HG02852 (cell line): ENCODE measurements around the gene MAML1.

Source experiments
- ATAC-seq: cut with Tn5 transposase; IDR thresholded peaks from one replicate; pipeline ENCODE4 v1.9.1; 2021; ENCODE audit warnings: mild to moderate bottlenecking, moderate library complexity; ENCODE audit not compliant: unreplicated experiment

Gene MAML1

DNA sequence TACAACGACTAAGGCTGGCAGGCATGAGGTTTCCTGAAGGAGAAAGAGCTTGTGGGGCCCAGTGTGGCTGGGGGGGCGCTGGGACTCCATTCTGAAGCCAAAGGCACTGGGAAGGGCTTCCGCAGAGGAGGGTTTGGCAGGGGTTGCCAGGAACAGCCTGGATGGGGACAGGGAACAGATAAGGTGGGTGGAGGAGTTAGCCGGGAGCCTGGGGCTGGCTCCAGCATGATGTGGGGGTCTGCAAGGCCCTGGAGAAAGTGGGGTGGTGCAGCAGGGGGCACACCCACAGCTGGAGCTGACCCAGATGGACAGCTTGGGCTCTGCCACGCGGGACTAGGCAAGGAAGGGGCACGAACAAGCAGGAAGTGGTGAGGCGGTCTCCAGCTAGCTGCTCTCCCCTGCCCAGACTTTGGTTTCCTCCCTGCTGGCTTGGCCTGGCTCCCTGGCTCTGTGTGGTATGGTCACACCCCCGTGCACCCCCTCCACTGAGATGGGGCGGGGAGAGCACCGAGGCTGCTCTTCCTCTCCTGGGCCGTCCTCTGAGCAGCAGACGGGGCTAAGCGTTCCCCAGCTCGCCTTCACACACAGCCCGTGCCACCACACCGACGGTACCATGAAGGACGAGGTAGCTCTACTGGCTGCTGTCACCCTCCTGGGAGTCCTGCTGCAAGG is 61.0 kb downstream of the MAML1 start, which contains the start of gene LTC4S:
TSS of gene LTC4S (plus strand) at position 519 of the 672 bp plus-strand sequence. CDS start at position 614, 95 bp downstream.
- no peak for ATAC-seq

DNA sequence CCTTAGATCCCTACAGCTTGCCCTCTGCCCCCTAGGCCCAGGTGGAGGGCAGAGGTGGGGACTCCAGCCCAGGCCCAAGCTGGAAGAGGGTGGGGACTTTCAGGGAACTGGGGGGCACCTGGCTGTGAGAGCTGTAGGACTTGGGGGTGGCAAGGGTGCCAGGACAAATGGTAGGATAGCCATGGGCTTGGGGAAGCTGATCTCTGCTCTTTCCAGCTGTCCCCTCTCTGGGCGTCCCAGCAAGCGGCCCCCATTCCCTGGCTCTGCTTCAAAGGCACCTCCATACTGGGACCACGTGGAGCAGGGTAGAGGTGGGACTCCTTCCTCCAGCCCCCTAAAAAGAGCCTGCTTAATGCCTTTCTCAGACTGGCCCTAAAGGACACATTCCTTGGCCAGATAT is 61.5 kb downstream of the MAML1 start:
- ATAC-seq: no peak

DNA sequence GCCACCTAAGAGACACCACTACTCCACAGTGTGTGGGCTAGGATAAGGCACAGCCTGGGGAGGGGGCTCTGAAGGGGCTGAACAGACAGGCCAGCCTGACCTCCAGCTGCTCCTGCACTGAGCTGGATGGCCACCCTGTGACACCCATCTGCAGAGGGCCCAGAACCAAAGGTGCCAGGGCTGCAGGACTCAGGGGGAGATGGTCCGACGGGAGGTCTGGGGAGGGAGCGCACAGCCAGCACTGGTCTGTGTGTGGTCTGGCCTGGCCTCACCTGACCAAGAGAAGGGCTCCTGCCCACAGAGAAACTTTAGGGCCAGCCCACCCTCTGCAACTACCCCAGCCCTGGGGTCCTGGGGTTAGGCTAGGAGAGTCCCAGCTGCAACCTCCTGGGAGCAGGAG is 62.0 kb downstream of the MAML1 start:
- ATAC-seq: no peak

DNA sequence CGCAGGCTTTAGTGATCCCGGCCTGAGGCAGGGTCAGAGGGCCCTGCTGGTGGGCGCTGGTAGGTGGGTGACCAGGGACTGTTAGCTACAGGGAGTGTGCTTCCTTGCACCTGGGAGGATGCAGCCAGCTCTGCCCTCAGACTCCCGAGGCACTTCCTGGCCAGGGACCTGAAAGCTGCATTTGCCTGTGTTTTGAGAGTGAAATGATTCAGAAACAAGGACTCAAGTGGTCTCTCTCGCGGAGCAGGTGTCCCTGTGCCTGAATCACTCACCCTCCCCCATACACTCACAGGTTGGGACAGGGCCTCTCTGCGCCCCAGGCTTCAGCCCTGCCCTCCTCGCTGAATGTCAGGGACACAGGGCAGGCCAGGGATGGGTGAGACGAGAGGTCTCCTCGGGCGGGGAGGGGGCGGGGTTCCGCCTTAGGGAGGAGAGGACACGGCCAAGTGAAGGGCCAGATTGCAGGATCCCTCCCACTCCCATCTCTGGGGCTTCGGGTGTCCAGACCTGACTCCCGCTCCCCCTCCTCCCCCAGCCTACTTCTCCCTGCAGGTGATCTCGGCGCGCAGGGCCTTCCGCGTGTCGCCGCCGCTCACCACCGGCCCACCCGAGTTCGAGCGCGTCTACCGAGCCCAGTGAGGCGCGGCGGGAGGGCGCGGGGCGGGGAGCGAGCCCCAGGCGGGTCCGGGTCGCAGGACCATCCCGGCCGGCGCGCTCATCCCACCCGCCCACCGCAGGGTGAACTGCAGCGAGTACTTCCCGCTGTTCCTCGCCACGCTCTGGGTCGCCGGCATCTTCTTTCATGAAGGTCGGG is 62.6 kb downstream of the MAML1 start:
- ATAC-seq: peak; percentile 4

DNA sequence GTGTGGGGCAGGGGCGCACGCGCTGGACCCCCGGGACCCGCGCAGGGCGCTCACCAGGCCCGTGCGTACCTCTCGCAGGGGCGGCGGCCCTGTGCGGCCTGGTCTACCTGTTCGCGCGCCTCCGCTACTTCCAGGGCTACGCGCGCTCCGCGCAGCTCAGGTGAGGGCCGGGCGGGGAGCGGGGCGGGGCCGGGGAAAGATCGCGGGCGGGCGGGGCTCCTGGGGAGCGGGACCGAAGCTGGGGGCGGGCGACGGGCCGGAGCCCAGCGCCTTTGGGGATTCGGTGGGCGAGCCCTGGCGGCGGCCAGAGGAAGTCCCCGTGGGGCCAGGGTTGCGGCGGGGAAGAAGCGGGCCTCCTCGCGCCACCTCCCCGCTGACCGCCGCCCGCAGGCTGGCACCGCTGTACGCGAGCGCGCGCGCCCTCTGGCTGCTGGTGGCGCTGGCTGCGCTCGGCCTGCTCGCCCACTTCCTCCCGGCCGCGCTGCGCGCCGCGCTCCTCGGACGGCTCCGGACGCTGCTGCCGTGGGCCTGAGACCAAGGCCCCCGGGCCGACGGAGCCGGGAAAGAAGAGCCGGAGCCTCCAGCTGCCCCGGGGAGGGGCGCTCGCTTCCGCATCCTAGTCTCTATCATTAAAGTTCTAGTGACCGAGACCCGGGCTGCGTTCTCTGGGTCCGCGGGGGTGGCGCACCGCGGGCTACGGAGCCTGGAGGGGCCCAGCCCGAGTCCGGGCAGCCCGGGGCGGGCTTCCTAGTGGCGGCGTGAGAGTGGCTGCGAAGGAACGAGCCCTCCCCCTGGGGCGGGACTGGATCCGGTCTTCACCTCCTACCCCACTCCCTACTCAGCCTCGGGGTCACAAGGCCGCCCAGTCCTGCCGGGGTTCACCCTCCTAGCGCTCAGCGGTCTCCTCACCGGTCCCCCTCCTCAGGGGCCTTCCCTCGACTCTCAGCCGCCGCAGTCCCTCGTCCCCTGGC is 63.5 kb downstream of the MAML1 start:
- ATAC-seq: peak; percentile 66

DNA sequence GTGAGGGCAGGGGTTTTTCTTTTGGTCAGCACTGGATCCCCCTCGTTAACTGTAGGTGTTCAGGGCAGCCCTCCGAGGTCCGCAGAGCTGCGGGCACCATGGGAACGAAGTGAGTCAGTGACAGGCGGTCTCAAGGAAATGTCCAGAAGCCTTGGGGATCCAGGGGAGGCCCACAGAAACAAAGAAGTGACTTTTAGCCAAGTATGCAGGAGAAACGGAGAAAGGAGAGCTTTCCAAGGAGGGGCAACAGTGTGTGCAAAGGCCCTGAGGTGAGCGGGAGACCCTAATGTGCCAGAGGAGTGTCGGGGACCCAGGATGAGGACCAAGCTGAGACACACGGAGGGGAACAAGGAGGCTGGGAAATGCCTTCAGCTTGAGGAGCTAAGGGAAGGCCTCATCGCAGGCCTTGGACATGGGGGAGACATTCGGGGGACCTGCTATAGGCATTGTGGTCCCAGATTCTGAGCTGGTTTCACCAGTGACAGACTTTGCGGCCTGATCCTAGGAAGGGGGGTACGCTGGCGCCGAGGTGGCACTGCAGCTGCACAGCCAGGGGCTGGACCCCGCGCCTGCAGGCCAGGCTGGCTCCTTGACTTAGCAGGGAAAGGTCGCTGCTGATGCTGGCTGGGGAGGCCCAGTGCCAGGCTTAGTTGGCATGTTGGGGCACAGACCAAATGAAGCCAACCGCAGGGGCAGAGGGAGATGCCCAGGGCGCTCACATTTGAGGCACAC is 64.4 kb downstream of the MAML1 start:
- no peak for ATAC-seq

DNA sequence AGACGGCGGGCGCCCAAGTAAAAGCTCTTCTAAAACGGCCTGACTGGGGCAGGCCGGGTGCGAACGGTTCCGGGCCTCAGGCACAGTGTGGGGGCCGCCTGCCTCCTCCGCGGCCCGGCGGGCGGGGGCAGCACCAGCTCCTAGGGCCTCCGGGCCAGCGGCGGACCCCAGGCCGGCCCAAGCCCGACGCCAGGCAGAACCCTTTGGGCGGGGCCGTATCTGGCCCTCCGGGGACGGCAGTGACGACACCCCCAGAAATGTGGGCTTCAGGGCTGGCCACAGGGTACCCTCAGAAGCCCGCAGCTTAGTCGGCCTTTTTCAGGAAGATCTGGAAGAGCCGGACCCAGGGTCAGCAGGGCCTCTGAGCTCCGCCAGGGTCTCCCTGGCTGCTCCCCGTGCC is 65.1 kb downstream of the MAML1 start:
- ATAC-seq: no peak

DNA sequence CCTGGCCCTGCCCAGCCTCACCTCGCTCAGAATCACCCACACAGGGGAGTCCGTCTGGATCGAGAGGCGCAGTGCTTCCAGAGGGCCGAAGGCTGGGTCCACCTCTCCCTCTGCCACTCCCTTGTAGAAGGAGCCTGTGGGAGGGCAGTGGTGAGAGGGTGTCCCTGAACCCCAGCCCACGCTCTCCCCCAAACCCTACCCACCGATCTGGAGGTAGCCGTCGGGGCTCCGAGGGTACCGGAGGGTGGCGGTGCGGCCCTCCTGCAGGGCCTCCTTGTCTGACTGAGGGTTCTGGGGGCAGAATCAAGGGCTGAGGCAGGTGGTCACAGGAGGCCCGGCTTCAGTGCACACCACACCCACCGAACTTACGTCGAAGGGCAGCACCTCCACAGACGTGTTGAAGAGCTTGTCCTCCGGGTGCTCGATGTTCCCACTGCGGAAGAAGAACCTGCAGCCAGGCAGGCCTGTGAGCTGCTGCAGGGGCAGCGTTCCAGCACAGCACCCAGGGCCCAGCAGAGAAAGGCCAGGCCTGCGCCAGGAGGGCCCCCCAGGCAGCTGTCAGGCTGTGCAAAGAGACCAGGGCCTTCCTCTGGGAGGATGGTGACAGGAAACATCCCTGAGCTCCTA is 65.6 kb downstream of the MAML1 start:
- ATAC-seq: no peak

DNA sequence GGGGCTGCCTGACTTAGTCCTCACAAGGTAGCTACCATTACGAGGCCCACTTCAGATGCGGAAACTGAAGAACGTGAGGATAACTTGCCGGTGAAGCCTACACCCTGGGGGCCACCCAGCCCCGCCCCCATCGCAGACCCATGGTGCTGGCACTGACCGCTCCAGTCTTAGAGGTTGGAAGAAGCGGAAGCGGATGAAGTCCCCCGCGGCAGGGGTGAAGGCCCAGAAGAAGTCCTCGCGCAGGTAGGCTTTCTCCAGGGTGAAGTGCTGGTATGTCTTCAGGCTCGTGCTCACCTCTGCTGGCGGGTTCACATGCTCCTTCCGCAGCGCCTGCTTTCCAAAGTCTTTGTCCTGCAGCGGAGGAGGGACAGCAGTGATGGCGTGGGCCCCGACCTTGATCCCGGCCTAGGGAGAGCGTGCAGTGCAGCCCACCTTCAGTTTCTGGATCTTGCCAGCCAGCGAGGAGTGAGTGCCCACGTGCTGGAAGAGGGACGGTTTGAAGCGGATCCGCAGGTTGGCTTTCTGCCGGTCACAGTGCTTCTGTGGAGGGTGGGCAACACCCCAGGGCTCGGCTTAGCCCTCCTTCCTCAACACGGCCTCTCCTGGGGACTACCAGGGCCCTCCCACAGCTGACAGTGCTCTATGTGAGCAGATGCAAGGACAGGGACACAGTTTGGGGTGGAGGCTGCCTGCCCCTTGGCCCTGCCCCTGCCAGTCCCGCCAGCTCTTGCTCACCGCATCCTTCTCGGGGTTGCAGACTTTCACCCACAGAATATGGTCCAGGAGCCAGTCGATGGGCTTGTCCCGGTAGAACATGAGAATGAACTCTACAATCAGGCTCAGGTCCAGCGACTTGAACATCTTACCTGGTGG is 66.4 kb downstream of the MAML1 start:
- no peak for ATAC-seq

DNA sequence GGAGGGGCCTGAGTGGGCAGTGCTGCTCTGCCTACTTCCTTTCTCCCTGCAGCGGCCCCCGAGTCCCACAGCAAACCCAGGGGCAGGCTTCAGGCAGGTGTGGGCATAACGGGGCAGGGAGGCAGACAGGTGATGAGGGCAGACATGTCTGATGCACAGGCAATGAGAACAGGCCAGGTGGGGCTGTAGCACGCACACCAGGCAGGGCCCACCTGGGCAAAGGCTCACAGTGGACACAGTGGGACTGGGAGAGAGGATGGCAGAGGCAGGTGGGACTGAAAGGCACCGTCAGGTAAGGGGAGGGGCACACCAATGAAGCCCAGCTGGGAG is 67.0 kb downstream of the MAML1 start:
- no peak for ATAC-seq

DNA sequence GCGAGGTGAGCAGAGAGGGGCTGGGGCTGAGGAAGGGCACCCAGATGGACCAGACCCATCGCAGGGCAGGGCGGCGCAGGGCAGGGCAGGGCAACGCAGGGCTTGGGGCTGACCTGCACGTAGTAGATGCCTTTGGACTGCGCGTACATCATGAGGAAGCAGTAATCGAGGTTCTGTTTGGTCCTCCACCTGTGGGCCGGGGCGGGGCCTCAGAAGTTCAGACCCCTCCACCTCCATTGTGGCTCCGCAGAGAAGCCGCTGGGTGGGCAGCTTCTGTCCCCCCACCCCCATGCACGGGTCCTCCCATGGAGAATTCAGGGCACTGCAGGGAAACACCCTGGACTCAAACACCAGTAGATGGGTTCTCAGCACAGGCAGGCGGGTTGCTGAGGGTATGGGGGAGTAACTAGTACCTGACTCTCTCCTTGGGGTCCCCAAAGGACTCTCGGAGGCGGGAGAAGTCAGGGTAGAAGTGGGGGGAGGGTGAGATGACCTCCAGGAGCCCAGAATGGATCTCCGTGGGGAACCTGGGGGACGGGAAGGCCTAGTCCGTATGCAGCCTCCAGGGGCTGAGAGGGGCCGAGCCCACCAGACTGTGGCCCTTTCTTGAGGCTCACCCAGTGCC is 67.6 kb downstream of the MAML1 start:
- ATAC-seq: no peak

DNA sequence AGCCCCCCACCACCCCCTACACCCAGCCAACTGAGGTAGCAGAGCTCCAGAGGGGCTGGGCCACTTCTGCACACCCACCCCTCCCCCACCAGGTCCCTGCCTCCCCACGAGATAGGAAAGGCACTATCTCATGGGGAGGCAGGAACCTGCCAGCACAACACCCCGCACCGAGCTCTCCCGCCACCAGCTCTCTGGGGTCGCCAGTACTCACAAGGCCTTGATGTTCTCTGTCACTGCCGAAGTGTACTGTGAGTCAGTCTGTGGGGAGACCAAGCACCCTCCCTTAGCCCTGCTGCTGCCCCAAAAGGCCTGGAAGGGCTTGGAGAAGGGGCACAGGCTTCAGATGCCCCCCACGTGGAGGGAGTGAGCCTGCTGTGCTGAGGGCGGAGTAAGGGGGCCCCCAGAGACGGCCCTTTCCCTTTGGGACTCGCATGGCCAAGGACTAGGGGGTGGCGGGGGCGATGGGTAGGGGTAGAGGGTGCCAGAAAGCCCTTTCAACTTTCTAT is 68.1 kb downstream of the MAML1 start:
- no peak for ATAC-seq

DNA sequence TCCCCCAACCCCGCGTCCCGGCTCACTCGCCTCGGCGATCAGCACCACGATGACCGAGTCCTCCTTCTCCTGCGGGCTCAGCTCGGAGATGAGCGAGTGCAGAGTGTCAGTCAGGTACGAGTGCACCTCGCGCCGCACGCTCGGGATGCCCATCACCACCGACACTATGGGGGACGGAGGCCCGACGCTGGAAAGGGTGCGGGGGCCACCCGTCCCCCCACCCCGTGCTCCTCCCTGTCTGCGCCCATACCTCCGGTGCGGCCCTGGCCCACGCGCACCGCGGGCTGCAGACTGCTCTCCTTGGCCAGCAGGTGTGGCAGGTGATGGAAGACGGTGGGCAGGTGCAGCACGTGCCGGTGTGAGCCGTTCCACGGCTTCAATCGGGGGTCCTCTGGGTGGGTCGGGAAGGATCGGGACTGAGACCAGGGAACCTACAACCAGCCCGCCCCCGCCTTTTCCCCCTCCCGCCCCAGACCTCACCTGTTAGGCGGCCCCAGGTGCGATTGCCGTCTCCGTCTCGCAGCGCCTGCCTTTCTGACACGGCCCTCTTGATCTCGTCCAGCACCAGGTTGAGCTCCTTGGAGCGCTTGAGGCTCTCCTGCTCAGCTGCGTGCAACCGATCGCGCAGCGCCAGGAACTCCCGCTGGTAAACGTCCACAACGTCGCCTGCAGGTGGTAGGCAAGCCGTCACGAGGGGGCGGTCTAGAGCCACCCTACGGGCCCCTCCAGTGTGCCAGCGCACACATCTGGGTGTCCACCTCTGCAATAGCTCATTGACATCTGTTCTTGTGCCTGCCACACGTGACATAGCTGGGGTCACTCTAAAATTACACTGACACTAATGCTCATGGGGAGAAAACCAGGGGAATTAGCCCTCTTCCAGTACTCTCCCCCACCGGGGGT is 68.9 kb downstream of the MAML1 start:
- ATAC-seq: no peak

DNA sequence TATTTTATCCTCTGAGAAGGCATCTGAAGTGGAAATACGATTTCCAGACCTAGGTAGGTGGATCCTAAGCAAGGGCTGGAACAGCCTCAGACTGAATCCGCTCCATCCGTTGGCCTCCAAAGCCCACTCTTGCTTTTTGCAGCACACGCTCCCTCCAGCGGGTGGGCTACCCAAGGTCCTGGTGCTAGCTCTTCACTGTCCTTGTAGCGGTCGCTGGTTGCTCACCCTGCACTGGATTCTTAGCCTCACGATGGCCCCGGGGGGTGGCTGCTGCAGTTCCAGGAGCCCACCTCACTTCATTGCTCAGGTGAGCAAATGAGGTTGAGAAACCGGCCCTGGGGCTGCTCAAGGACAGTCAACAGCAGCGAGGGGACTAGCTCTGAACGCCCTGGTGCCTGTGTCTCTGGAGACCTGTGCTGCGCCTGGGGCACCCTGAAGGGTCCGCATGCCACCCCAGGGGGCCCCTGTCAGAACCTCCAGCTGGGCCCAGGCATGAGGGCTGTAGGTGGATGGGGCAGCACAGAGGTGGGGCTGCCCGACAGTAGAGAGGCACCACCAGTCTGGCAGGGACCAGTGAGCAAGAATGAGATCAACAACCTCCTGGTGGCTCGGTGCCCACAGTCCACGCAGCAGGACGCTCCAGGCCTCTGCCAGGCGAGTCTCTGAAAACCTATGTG is 69.7 kb downstream of the MAML1 start:
- no peak for ATAC-seq

DNA sequence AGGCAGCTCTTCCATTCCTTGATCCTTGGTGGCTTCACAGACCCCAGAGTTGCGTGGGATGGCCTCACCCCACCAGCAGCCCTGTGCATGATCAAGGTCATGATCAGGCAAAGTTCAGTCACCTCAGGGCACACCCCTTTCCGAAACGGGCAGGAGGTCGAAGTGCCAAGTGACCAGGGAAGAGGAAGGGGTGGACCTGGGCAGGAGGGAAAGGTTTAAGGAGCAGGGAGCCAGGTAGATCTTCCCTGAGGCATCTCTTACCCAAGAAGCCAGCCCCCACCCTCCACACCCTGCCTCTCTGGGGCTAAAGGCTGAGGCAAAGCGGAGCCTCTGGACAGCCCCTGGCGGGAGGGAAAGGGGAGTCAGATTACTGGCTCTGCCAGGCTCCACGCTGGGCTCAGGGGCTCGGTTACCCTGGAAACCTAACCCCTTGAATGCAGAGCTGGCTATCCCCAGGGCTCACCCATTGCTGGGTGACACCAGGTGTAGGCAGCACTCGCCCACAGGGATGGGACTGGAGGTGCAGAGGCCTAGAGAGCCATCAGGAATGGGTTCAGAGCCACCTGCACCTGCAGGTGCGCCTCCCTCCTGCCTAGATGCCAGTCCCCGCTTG is 70.4 kb downstream of the MAML1 start:
- ATAC-seq: no peak

DNA sequence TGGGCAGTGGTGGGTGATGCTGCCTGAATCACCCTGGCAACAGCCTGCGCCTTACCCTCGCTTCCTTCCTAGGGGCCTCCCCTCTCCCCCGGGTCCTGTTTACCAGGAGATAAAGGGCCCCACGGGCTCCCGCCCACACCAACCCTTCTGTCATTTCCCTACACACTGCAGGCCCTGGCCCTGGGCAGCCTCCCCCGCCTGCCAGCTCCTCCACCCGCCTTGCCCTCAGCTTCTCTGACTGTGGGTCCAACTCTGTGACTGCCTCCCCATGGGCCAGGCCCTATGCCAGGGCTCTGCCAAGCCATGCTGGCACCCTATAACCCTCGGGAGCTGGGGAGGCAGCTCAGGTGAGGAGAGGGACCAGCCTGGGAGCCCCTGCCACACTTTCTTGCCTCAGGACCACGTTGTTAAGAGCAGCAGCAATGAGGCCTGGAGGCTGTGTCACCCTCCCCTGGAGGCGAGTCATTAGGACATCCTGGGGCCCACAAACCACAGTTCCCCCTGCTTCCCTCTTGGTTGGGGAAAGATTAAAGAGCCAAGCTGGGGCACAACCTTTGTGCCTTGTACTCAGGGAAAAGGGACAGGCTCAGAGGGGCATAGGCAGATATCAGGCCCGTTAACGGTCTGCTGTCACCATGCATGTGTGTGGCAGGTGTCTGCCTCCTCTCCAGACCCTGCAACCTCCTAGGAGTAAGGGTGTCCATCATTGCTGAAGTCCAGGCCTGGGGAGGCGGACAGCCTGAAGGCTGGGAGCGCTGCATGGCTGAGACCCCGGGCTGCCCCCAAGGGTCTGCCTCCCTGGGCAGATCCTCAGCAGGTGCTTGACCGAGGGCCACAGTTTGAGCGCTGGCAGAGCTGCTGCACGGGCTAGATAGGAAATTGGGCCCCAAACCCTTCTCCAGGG is 71.3 kb downstream of the MAML1 start:
- ATAC-seq: no peak
